Lung (tissue), 12 donors: ENCODE measurements around the gene CATSPERZ. TPM values are rescaled to one million over a fixed set of nuclear protein-coding genes. Genes with fewer than 3 reads are reported as not detected.

Experiments used
- ATAC-seq: fragments of 200-7000 bp; cut with Tn5 transposase; one replicate; pipeline ENCODE4 v1.9.1; 2020; ENCODE audit warnings: moderate number of reproducible peaks; ENCODE audit not compliant: insufficient read depth, low FRiP score
- DNase-seq, 3 donors: peaks; one replicate each; pipeline ENCODE4 v3.0.0-alpha.2; 2013 to 2017
- H3K27ac ChIP-seq, 2 donors: one replicate each; pipeline ENCODE4 v1.5.1; 2013; ENCODE audit warnings: mild to moderate bottlenecking in 2 of 2, moderate library complexity in 2 of 2, control low read depth in 1 of 2, inconsistent platforms in 1 of 2, low read depth in 1 of 2, low read length in 1 of 2
- H3K27me3 ChIP-seq, 3 donors: one replicate each; pipeline ENCODE4 v1.5.1; 2013; ENCODE audit warnings: low read length in 2 of 3; ENCODE audit not compliant: control insufficient read depth in 3 of 3, insufficient read depth in 3 of 3
- H3K36me3 ChIP-seq, 4 donors: one replicate each; pipeline ENCODE4 v1.5.1; 2013; ENCODE audit warnings: low read length in 4 of 4, mild to moderate bottlenecking in 1 of 4, moderate library complexity in 1 of 4; ENCODE audit not compliant: control insufficient read depth in 4 of 4, insufficient read depth in 4 of 4
- H3K4me1 ChIP-seq, 5 donors: one replicate each; pipeline ENCODE4 v1.5.1; 2013; ENCODE audit warnings: low read length in 5 of 5, mild to moderate bottlenecking in 2 of 5, moderate library complexity in 1 of 5; ENCODE audit not compliant: control insufficient read depth in 5 of 5, insufficient read depth in 5 of 5
- H3K4me3 ChIP-seq: one replicate; pipeline ENCODE4 v1.5.1; 2013; ENCODE audit warnings: mild to moderate bottlenecking, control low read depth, moderate library complexity
- H3K9ac ChIP-seq, 2 donors: one replicate each; pipeline ENCODE4 v1.5.1; 2013; ENCODE audit warnings: low read length in 2 of 2, control low read depth in 1 of 2; ENCODE audit not compliant: insufficient read depth in 1 of 2
- H3K9me3 ChIP-seq, 4 donors: one replicate each; pipeline ENCODE4 v1.5.1; 2013; ENCODE audit warnings: low read length in 3 of 4, mild to moderate bottlenecking in 1 of 4, moderate library complexity in 1 of 4; ENCODE audit not compliant: control insufficient read depth in 4 of 4, insufficient read depth in 3 of 4
- CTCF ChIP-seq: IDR thresholded peaks from 2 replicates; pipeline ENCODE4 v1.5.1; 2012; ENCODE audit warnings: mild to moderate bottlenecking; ENCODE audit errors: control extremely low read depth, extremely low read depth
- WGBS, 2 donors: extraction: QIAGEN DNeasy Blood & Tissue Kit; methylation state at CpG; one replicate each; pipeline ENCODE4 v1.1.7; 2013; 5-methylcytosine and 5-hydroxymethylcytosine counted together
- polyA plus RNA-seq, 2 donors: library from polyadenylated mRNA; stranded (reverse); fragments of 200-250 nt; gene quantifications; one replicate each; pipeline ENCODE4 v1.2.1, GENCODE V29; 2013
- total RNA-seq, 2 donors: library from RNA; depleted of rRNA in 1 of 2; stranded (reverse); fragments of >200 nt in 1 of 2; gene quantifications; one replicate each; pipeline ENCODE4 v1.2.1, GENCODE V29; 2014 to 2021
- donor health status: control.
- donor health status: control.
- donor health status: Bipolar disorder and iron deficiency.
- donor health status: healthy.
- donor health status: DM: yes; HTN: yes; CAD: no.

Gene CATSPERZ
- total and polyA plus RNA-seq, 4 donors: 0.31 to 0.98 (median 0.67) TPM; not detected in 1

DNA sequence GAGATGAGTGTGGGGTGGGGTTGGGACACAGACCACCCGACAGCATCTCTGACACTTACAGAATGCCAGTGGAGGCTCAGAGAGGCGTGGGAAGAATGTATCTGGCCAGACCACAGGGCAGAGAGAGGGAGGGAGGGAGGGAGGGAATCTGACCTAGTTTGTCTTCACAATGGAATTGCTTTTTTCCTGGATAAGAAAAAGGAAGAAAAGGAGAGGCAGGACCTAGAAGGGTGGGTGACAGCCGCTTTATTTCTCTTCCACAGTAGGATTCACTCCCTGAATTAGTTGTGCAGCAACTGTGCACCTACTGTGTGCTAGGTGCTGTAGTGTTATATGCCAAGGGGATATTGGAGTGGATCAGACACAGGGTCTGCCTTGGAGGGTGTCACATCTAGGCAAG lies 5.4 kb upstream of the CATSPERZ start:
- Histone ChIP-seq H3K36me3 (no peaks in the 10 kb centered on the region), H3K9ac (no peak overlapping the region), H3K27ac (no peak overlapping the region), H3K9me3 (peaks cover 0 to 5% (median 0%) of the 10 kb centered on the region in 4 donors), H3K4me3 (no peak overlapping the region), H3K27me3 (peaks cover 0 to 80% (median 69%) of the 10 kb centered on the region in 3 donors), H3K4me1 (peaks cover 0 to 20% (median 9%) of the 10 kb centered on the region in 5 donors)
- 60 to 73% methylated on average over 3 of the region's 3 CpGs for WGBS, 2 donors
- ATAC-seq: no peak
- no peak for DNase-seq
- no peak for TF ChIP-seq CTCF

- TF ChIP-seq CTCF: no peak
- Histone ChIP-seq H3K9ac (no peak overlapping the region), H3K27me3 (peaks cover 0 to 82% (median 71%) of the 10 kb centered on the region in 3 donors), H3K36me3 (no peaks in the 10 kb centered on the region), H3K4me3 (no peak overlapping the region), H3K4me1 (peaks cover 0 to 27% (median 10%) of the 10 kb centered on the region in 5 donors), H3K9me3 (peaks cover 0 to 4% (median 0%) of the 10 kb centered on the region in 4 donors), H3K27ac (no peak overlapping the region)
- ATAC-seq (no peak), DNase-seq (no peak)
- WGBS, 2 donors: 90 to 94% methylated on average over 4 of the region's 4 CpGs
Measured at GRCh38 chr11:64295760-64296159, 4.4 kb upstream of the CATSPERZ start.

GRCh38 chr11:64296236-64296635 lies 3.9 kb upstream of the CATSPERZ start:
- ATAC-seq: no peak
- Histone ChIP-seq H3K27me3 (peaks cover 0 to 82% (median 72%) of the 10 kb centered on the region in 3 donors), H3K36me3 (no peaks in the 10 kb centered on the region)

More at GRCh38 chr11:64296236-64296635, 3.9 kb upstream of the CATSPERZ start:
- Histone ChIP-seq H3K4me3 (no peak overlapping the region), H3K4me1 (peaks cover 0 to 28% (median 10%) of the 10 kb centered on the region in 5 donors), H3K9me3 (peaks cover 0 to 2% (median 0%) of the 10 kb centered on the region in 4 donors), H3K9ac (no peak overlapping the region), H3K27ac (no peak overlapping the region)
- WGBS, 2 donors: 20 to 23% methylated on average over 1 of the region's 1 CpG
- DNase-seq: no peak
- TF ChIP-seq CTCF: no peak
